Measurements from ENCODE around the gene STAB1. TPM values are rescaled to one million over a fixed set of nuclear protein-coding genes. Genes with fewer than 3 reads are reported as not detected.

Gene STAB1
- total RNA-seq, 3 donors from 2014 or later (not counting 1 experiment from before 2014, with no cell fraction given): 1.8 to 26.5 (median 5.9) TPM

DNA sequence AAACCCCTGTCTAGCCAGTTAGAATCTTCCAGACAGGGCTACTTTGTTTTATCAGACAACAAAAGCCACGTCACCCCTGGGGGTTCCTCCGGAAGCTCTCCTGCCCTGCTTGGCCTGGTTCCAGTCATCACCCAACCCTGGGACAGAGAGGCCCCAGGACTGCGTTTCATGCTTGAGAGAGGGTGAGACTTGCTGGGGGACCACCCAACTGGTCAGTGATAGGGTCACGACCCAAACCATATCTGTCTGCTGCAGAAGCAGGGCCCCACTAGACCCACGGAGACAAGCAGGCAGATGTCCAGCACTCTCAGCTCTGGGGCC is 37.3 kb downstream of the STAB1 start:
- Histone ChIP-seq H3K27ac (ENCODE audit: low read length) (no peak overlapping the region), H3K36me3 (ENCODE audit: control insufficient read depth, insufficient read depth, low read length) (no peaks in the 10 kb centered on the region), H3K4me3 (ENCODE audit: low read length) (no peak overlapping the region), H3K9me3 (ENCODE audit: control insufficient read depth, insufficient read depth, low read length) (no peaks in the 10 kb centered on the region), H3K27me3 (ENCODE audit: control insufficient read depth, insufficient read depth, low read length) (no peaks in the 10 kb centered on the region), H3K4me1 (ENCODE audit: control insufficient read depth, insufficient read depth, low read length) (peaks cover 30% of the 10 kb centered on the region)
- peak; percentile 26 to 67 for DNase-seq
- no peaks in the 10 kb centered on the region for H3K36me3 Mint-ChIP-seq
- no peaks in the 10 kb centered on the region for H3K27me3 Mint-ChIP-seq (ENCODE audit: low read depth in 2 of 2)
- ATAC-seq: no peak
- H3K27ac Mint-ChIP-seq: peak overlapping the region; percentile 59 to 75
- WGBS (ENCODE audit: insufficient coverage): 34% methylated on average over 5 of the region's 5 CpGs
- H3K4me3 Mint-ChIP-seq: peak overlapping the region; percentile 85
- no peaks in the 10 kb centered on the region for H3K9me3 Mint-ChIP-seq
- peaks cover 22 to 32% of the 10 kb centered on the region in 2 donors for H3K4me1 Mint-ChIP-seq
- TF ChIP-seq, protein P1, sequence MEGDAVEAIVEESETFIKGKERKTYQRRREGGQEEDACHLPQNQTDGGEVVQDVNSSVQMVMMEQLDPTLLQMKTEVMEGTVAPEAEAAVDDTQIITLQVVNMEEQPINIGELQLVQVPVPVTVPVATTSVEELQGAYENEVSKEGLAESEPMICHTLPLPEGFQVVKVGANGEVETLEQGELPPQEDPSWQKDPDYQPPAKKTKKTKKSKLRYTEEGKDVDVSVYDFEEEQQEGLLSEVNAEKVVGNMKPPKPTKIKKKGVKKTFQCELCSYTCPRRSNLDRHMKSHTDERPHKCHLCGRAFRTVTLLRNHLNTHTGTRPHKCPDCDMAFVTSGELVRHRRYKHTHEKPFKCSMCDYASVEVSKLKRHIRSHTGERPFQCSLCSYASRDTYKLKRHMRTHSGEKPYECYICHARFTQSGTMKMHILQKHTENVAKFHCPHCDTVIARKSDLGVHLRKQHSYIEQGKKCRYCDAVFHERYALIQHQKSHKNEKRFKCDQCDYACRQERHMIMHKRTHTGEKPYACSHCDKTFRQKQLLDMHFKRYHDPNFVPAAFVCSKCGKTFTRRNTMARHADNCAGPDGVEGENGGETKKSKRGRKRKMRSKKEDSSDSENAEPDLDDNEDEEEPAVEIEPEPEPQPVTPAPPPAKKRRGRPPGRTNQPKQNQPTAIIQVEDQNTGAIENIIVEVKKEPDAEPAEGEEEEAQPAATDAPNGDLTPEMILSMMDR (IDR thresholded peaks at IDR 0.05): no peak
- intact Hi-C loops (cut with micrococcal nuclease): no loop called here

DNA sequence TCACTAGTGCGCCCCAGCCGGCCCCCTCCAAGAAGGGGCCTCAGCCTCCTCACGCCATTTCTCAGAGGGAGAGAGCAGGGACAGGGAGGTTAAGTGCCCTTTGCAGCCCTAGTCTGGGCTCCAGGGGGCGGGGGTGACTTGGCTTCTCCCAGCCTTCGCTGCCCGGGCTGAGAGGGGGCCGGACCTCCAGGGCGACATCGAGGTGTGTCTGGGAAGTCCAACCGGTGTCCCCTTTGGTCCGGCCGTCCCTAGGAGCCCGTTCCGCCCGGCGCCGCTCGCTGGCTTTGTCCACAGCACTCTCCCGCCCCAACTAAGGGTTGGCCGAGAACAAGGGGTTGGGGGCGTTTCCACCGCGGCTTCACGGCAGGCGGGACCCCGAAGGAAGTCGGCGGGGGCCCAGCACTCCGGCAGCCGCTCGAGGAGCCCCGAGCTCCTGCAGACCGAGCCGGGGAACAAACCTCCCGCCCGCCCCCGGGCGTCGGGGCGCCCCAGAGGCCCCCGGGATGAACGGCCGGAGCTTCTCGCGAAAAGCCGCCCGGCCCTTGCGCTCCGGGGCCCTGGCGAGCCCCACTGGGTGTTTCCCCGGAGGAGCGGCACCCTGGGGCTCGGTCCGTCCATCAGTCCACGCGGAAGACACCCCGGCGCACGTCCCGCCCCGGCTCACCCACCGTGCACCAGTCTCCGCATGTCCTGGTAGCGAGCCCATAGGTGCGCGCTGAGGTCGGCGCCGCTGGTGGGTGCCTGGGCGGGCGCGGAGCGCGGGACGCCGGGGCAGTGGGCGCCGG is 37.9 kb downstream of the STAB1 start:
- Mint-ChIP-seq H3K27me3 (ENCODE audit: low read depth in 2 of 2) (no peaks in the 10 kb centered on the region), H3K4me3 (peak overlapping the region; percentile 85), H3K27ac (peak overlapping the region; percentile 59 to 75), H3K9me3 (no peaks in the 10 kb centered on the region), H3K4me1 (peaks cover 27 to 38% of the 10 kb centered on the region in 2 donors), H3K36me3 (no peaks in the 10 kb centered on the region)
- H3K9me3 ChIP-seq (ENCODE audit: control insufficient read depth, insufficient read depth, low read length): no peaks in the 10 kb centered on the region
- no peak for ATAC-seq
- WGBS (ENCODE audit: insufficient coverage): 3% methylated on average over 78 of the region's 78 CpGs
- H3K36me3 ChIP-seq (ENCODE audit: control insufficient read depth, insufficient read depth, low read length): no peaks in the 10 kb centered on the region
- peak; percentile 40 to 55 for DNase-seq
- intact Hi-C loops (cut with micrococcal nuclease): no loop called here
- no peak overlapping the region for H3K27ac ChIP-seq (ENCODE audit: low read length)
- TF ChIP-seq, protein P1 (IDR thresholded peaks at IDR 0.05): no peak
- peak overlapping the region; percentile 37 for H3K4me3 ChIP-seq (ENCODE audit: low read length)
- H3K27me3 ChIP-seq (ENCODE audit: control insufficient read depth, insufficient read depth, low read length): no peaks in the 10 kb centered on the region
- H3K4me1 ChIP-seq (ENCODE audit: control insufficient read depth, insufficient read depth, low read length): peaks cover 36% of the 10 kb centered on the region

DNA sequence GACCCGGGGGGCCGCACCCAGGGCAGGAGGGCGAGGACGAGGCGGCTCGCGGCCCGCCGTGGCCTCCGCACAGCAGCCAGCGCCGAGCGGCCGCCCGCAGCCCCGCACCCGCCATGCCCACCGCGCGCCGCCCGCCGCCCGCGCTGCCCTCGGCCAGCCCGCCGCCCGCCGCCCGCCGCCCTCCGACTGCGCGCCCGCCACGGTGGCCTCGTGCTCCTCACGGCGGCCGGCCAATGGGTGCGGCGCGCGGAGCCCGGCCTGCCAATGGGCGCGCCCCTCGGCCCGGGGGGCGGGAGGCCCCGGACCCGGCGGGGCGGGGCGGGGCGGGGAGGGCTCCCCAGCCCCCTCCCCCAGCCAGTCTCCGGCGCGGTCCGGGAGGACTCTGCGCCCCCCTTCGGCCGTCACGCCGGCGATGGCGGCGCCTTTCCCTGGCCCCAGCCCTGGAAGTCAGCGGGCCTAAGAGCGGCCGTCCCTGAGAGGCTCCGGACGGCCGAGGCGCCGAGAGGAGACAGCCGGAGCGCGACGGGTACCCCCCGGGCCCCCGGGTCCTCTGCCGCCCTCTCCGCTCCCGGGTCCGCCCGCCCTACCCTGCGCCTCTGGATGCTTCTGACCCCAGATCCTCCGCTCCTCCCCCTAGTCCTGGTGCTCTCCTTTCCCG is 38.6 kb downstream of the STAB1 start, which contains the start of gene NT5DC2:
NT5DC2 (minus strand) TSS at position 235 of the 658 bp plus-strand sequence; CDS start at position 115, 120 bp downstream.
- TF ChIP-seq, protein P1 (IDR thresholded peaks at IDR 0.05): no peak
- Mint-ChIP-seq H3K4me3 (peak within 1 kb of the TSS; percentile 98), H3K27me3 (ENCODE audit: low read depth in 2 of 2) (no peaks in the 10 kb centered on the region), H3K4me1 (peaks cover 35 to 44% of the 10 kb centered on the region in 2 donors), H3K27ac (peak within 1 kb of the TSS; percentile 75 to 96), H3K36me3 (no peaks in the 10 kb centered on the region), H3K9me3 (no peaks in the 10 kb centered on the region)
- peak; percentile 30 to 43 (median 43) for ATAC-seq
- intact Hi-C loops (cut with micrococcal nuclease): no loop called here
- H3K4me1 ChIP-seq (ENCODE audit: control insufficient read depth, insufficient read depth, low read length): peaks cover 42% of the 10 kb centered on the region
- H3K9me3 ChIP-seq (ENCODE audit: control insufficient read depth, insufficient read depth, low read length): no peaks in the 10 kb centered on the region
- no peaks in the 10 kb centered on the region for H3K27me3 ChIP-seq (ENCODE audit: control insufficient read depth, insufficient read depth, low read length)
- 3% methylated on average over 91 of the region's 91 CpGs for WGBS (ENCODE audit: insufficient coverage)
- no peak within 1 kb of the TSS for H3K27ac ChIP-seq (ENCODE audit: low read length)
- H3K4me3 ChIP-seq (ENCODE audit: low read length): peak within 1 kb of the TSS; percentile 37
- peak; percentile 53 to 78 for DNase-seq
- no peaks in the 10 kb centered on the region for H3K36me3 ChIP-seq (ENCODE audit: control insufficient read depth, insufficient read depth, low read length)

Data from natural killer cell (primary cell).